ENCODE results near the gene ACBD6. TPM values are rescaled to one million over a fixed set of nuclear protein-coding genes. Genes with fewer than 3 reads are reported as not detected.

The ACBD6 gene
- total RNA-seq, 1 experiment from 2014 or later: 141 TPM

- no peak for DNase-seq (ENCODE audit: extremely low read depth, low read depth)
These were observed 224.7 kb downstream of the ACBD6 start for GRCh38 chr1:180277476-180278193.

DNA sequence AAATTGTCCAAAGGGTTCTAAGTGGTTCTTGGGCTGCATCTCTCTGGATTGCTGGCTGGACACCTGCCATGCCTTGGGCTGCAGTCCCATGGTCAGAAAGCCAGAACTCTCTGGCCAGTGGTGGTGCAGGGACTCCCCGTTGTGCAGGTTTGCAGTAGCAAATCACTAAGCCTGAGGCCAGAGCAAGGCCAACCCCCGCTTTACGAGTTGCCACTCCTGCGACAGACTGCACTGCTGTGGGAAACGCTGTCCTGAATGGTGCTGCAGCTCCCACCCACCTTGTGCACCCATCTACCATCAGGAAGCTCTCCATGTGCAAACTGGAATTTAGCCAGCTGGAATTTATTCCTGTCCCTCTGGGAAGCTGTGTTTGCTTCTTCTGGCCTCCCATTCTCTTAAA is 226.7 kb downstream of the ACBD6 start:
- DNase-seq (ENCODE audit: extremely low read depth, low read depth): no peak

GRCh38 chr1:180274221-180274620 is 228.2 kb downstream of the ACBD6 start:
- DNase-seq (ENCODE audit: extremely low read depth, low read depth): no peak

- DNase-seq (ENCODE audit: extremely low read depth, low read depth): no peak
These were observed 229.3 kb downstream of the ACBD6 start for GRCh38 chr1:180273066-180273465.

DNA sequence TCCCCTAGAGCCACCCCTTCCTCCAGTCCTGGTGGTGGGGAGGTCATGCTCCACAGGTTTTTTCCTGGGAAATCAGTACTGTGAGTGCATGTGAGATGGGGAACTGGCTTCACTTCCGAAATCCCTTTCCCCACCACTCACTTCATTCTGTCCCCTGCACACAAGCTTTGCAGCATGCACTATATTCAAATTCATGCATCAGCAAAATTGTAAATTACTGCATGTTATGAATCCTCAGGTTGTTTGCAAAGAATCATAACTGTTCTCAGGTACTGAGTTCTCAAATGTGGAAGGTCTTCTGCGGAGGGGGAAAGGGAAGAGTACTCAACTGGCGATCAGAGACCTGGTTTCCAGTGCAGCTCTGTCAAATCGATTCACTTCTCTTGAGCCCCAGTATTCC is 230.0 kb downstream of the ACBD6 start:
- DNase-seq (ENCODE audit: extremely low read depth, low read depth): no peak

DNA sequence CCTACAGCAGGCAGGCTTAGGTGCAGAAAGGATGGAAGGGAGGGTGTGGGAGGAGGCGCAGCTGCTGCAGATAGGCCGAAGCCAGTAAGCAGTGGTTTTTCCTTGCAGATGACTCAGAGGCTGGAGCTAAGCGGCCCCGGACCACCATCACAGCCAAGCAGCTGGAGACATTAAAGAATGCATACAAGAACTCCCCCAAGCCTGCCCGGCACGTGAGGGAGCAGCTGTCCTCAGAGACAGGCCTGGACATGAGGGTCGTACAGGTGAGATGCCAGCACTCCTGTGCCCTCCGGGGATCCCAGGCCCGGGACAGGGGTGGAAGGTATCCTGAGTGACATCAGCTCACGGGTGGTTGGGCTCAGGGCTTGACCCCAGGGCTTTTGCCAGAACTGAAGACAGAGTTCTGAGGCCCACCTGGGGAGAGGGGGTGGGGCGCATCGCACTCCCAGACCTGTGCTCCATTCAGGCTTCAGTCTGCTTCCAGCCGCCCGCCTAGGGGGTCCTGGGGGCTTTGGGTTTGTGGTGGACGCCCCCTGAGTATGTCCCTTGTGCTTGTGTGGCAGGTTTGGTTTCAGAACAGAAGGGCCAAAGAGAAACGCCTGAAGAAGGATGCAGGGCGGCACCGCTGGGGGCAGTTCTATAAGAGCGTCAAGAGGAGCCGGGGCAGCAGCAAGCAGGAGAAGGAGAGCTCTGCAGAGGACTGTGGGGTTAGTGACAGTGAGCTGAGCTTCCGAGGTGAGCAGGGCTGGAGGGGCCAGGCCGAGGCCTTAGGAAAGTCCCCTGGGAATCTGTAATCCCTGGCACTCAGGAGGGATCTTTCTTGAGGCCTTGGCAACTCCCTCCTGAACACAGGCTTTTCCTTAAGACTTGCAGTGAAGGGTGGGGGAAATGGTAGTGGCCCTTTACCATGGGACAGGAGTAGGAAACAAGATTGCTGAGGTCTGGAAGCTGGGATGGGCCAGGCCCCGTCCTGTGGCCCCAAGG is 230.8 kb downstream of the ACBD6 start:
- DNase-seq (ENCODE audit: extremely low read depth, low read depth): no peak

DNA sequence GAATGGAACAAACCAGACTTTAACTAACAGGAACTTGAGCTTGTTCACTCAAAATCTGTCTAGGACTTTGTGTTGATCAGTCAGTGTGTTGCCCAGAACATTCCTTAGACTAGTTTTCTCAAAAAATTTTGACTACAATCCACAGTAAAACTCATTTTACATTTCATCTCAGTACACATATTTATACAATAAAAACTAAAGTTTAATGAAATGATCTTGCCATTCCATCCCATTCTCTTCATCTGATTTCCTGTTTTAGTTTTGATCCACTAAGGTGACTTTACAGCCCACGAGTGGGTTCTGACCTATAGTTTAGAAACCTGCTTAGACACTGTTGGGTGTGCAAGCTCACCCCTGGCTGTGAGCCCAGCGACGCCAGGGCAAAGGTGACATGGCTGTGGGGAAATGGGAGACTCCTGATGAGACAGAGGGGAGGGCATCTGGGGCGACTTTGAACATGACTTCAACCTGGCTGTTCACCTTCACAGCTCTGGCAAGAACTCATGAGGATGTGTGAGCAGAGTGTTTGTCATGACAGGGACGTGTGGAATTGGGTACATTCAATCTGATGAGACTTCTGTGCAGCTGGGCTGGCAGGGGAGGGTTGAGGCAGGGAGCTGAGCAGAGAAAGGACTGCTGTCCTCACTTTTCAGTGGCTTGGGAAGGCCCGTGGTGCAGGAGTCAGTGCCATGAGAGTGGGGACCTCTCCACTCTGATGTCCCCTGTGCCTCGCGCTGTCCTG is 231.7 kb downstream of the ACBD6 start:
- DNase-seq (ENCODE audit: extremely low read depth, low read depth): no peak

DNA sequence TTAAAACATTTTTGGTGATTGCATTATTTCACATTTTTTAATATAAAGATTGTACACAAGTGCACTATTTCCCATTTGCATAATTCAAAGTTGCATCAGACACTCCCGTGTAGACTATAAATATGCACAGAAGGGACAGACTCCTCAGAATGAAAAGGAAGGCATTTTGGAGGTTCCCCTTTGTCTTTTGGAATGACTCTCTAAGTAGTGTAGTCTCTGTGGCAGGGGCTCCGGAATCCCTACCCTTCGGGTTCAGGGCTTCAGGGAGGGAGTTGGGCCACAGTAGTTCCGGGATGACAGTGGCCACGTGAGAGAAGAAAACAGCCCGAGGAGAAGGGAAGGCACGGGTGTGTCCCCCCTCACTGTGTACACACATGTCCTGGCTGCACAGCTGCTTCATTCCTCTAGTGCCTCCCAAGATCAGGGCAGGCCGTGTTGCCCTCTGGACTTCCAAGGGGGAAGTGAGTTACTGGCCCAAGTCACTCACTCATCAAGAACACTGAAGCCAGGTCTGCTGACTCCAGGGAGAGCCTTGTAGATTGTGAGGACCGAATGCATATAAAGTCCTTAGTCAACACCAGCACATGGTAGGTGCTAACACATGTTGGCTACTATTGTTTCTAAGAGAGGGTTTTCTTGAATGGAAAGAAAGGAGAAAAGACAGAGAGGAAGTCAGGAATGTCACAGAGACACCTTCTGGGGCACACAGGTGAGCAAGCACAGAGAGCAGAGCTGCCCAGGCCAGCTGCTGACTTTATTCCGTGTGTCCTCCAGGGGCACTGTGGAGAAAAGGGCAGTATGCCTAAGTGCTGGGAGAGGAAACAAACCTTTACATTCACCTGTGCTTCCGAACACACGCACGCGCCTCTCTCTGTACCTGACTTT is 232.5 kb downstream of the ACBD6 start:
- peak; percentile 40 for DNase-seq (ENCODE audit: extremely low read depth, low read depth)

GRCh38 chr1:180268556-180269075 is 233.8 kb downstream of the ACBD6 start:
- DNase-seq (ENCODE audit: extremely low read depth, low read depth): no peak

DNA sequence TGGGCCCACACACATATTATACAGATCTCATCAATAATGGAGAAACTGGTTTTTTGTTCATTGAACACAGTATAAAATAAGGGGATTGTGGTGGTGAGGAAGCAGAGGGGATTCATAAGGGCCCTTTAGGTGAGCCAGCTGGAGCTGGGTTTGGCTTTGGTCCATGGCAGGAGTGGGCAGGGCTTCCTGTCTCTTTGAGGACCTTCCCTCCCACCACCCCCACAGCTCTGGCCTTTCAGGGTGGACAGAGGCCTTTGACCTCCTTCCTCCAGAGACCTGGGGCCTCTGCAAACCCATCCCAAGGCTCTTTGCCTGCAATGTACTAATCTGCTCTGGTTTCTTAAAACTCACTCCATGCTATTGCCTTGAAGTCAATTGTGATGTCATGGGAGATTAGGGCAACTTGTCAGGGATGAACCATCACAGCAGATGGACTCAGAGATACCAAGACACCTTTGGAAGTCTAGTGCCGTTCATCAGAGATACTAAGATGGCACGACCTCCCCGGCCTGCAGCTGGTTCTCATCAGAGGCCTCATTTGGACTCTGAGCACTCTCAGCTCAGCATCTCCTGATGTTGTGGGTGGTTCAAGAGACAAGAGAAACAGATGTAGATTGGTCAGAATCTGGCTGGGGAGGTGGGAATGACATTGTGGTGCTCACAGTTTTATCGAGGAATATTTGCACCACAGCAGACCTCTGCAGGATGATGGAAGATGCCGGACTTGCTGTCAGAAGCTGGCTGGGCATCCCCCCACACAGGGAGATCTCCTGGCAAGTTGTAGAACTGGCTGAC is 234.4 kb downstream of the ACBD6 start:
- no peak for DNase-seq (ENCODE audit: extremely low read depth, low read depth)

DNA sequence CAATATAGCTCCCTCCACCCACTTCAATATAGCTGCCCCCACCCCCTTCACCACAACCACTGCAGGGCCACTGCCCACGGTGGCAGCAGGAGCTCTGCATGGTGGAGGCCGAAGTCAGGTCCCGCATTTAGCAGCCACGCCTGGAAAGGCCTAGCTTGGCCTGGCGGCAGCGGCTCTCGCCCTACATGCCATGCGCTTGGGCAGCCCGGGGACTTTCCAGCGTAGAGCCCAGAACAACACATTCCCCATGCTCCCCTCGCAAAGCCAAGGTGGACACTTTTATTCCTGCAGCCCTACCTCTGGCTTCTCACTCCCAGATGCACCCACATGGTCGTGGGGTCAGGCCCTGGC is 235.2 kb downstream of the ACBD6 start:
- no peak for DNase-seq (ENCODE audit: extremely low read depth, low read depth)

DNA sequence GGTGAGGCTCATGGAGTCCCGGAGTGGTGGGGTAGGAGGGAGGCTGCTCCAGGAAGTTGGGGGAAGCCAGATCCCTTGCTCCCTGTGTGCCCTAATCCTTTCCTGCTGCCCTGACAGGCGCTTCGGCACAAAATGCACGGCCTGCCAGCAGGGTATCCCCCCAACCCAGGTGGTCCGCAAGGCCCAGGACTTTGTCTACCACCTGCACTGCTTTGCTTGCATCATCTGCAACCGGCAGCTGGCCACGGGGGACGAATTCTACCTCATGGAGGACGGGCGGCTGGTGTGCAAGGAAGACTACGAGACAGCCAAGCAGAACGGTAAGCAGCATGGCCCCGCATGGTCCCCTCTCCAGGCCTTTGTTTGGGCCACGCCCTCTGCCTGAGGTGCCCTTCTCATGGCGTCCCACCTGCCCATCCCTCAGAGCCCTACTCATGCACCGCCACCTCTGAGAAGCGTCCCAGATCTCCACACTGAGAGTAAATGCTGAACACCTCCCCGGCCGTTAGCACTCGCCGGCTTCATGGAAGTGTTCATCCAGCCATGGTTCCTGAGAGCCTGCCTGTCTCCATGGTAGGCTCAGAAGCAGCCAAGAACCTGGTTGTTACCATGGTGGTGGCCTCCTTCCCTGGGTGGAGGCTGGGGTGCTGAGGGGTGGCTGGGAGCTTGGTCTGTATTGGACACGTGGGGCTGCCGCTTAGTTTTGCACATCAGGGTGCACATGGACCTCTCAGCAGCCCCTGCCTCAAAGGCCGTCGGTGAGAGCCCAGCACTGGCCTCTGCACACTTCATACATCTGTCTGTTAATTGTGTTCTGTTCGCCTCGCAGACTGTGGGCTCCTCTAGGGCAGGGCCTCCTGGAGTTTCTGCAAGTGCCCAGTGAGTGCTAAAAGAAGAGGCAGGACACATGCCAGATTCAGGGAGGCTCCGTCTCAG is 235.8 kb downstream of the ACBD6 start:
- no peak for DNase-seq (ENCODE audit: extremely low read depth, low read depth)

DNA sequence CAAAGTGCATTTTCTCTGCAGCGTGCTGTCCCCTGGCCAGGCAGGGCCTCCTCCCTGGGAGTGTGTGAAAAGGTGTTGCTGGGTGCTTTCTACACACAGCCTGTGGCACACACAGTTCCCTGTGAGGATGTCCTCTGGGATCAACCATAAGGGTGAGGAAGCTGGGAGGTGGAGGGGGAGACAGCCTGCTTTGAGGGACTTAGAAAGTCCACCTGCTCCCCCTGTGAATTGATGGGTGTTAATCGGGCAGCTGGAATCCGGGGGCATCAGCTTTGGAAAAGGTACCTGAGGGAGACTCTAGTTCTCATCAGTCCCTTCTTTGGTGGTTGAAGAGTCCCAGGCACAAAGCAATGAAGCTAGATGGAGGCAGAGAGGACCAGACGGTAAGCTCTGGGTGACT is 236.5 kb downstream of the ACBD6 start:
- no peak for DNase-seq (ENCODE audit: extremely low read depth, low read depth)

DNA sequence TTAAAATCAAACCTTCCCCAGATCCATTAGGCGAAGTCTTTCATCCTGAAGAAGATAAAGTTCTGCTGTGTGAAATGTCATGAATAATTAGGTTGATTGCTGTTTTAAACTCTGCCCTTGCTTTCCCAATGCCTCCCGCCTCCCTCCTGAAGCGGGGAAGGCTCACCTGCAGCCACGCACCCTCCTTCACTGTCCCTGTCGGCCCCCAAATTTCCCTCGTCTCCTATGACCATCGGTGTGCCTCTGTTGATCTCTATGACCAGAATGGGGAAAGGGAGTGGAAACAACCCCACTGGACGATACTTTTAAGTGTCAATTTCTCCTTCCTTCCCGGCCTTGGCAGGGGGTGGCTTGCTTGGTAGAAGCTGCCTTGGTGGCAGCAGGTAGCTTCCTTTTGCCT is 237.2 kb downstream of the ACBD6 start:
- no peak for DNase-seq (ENCODE audit: extremely low read depth, low read depth)

DNA sequence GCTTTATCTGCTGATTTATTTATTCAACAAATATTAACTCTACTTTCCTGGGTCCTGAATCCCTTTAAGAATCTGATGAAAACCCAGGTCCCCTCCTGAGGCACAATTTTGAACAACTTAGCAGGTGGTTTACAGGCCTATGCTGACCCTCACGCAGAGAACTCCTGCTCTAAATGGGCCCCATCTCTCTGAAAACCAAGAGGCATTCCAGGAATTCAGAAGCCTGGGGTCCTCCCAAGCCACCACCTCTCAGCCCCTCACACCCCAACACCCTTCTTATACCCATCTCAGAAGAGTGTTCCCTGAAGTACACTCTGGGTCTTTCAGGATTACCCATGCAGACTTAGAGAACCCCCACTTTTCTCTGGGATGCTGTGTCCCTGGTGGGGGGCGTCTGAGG is 237.8 kb downstream of the ACBD6 start:
- no peak for DNase-seq (ENCODE audit: extremely low read depth, low read depth)

GRCh38 chr1:180262628-180263488 is 239.5 kb downstream of the ACBD6 start:
- no peak for DNase-seq (ENCODE audit: extremely low read depth, low read depth)

- no peak for DNase-seq (ENCODE audit: extremely low read depth, low read depth)
These were observed 240.7 kb downstream of the ACBD6 start for GRCh38 chr1:180261524-180262155.

Measured in NCI-H460 (cell line).